Activated CD8-positive, alpha-beta memory T cell treated with anti-CD3 and anti-CD28 coated beads, Interleukin-2, amount 50 U/mL, for 1 hour (primary cell): ENCODE measurements around the gene FRMD4A.
"Not testable (repeated sequence)": the region's sequence is repeated elsewhere in the genome, so short reads cannot be mapped to it uniquely, and the experiment has no call there.

Experiments used
- DNase-seq: peaks from one replicate; pipeline ENCODE4 v3.0.0-alpha.2; 2020; ENCODE audit errors: extremely low read depth

Gene FRMD4A

GRCh38 chr10:13984647-13985155 is 346.0 kb downstream of the FRMD4A start:
- no peak for DNase-seq

GRCh38 chr10:13983035-13983434 is 347.7 kb downstream of the FRMD4A start:
- DNase-seq = no peak

- DNase-seq = no peak
Measured at GRCh38 chr10:13978533-13979115, 352.1 kb downstream of the FRMD4A start.

DNA sequence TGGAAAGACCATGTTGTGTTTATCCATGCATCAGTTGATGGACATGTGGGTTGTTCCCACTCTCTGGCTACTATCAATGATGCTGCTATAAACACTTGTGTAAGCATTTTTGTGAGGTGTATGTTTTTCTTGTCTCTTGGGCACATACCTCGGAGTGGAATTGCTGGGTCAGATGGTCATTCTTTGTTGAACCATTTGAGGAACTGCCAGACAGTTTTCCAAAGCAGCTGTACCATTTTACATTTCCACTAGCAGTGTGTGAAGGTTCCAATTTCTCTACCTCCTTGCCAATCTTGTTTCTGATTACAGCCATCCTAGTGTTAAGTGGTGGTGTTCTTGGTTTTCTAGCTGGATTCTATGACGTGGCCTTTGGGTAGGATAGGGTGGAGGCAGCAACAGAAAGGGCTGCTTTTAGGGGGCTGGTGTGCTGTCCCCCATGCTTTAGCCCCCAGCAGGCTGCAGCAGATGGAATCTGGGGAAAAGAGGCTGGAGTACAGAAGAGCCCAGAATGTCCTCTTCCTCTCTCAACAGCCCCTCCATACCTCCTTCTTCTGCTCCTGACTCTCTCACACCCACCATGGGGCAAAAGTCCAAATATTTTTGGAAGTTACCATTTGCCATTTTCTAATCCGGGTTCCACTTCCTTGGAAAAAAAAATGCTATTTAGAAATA is 352.7 kb downstream of the FRMD4A start:
- no peak for DNase-seq

DNA sequence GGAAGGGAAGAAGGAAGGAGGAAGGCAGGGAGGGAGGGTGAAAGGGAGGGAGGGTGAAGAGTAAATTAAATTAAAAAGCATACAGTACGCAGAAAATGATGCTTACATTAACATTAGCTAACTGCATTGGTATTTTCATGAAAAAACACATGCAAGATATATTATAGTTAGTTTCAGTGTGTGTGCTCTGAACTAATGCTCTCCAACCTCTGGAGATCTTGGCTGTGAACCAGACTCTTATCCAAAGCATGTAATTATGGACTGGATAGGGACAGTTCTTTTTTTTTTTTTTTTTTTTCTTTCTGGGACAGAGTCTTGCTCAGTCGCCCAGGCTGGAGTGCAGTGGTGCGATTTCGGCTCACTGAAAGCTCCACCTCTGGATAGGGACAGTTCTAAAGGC is 357.0 kb downstream of the FRMD4A start:
- no peak for DNase-seq

- no peak for DNase-seq
Measured at GRCh38 chr10:13972609-13973008, 358.1 kb downstream of the FRMD4A start.

DNA sequence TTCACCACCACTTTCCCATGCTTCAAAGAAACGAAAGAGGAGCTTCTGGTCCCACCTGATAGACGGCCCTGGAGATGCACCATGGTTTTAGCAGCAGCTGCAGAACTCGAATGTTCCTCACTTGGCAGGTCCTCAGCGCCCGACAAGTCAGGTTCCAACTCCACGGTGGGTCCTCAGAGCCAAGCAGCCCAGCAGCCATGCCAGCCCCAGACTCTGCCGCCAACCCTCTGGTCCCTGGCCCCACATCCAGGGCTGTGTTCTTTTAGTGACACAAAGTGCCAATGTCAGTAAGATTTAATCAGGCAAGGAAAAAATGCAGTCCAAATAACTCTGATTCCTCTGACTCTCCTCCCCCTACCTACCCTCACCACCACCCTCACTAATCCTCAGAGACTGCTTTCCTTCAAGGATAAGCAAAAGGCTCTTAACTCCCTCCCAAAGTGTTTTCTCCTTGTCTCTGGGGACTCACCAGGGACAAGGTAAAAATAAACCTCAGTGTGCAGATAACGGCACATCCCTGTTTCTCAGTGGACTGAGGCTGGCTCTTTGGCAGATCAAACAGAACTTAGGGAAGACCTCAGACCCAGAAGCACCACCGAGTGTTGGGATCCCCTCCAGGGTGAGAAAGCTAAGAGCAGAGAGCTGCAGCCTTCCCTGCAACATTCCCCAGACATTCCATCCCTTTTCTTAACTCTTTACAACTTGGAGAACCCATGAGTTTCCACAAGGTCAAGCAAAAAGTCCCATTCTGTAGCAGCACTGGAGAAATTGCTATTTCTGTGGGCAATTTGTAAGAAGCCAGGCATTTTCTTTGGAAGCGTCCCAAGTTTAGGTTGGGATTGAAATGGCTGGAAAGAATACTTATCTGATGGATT is 358.9 kb downstream of the FRMD4A start:
- no peak for DNase-seq

GRCh38 chr10:13970957-13971353 is 359.8 kb downstream of the FRMD4A start:
- no peak for DNase-seq

DNA sequence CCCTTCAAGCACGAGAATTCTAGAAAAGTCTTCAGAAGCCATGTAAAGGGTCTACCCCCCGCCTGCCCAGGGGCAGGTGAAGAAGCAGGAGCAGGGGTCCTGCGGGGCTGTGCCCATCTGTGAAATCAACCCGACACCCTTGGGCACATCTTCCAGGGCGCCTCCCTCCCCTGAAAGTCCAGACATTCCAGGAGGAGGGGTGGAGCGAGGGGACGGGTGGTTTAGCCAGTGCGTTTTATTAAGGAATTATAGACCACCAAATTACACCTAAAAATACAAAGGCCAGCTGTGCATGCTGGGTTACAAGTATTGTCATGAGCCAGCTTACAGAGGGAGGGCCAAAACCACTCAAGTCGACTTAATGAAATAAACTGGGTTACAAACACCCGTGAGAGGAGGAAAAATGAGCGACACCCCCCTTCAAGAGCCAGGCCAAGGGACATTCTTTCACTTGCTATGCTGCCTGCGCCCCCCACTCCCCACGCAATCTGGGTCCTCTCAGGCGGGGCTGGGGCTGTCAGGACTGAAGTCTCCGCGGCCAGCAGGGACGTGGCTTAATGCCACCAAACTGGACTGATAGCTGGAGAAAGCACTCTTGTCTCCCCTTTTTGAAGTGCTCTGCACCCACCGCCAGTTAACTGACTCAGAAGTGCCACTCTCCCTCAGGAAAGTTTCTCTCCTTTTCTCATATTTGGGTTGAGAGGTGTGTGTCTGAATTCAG is 360.3 kb downstream of the FRMD4A start:
- DNase-seq = no peak

DNA sequence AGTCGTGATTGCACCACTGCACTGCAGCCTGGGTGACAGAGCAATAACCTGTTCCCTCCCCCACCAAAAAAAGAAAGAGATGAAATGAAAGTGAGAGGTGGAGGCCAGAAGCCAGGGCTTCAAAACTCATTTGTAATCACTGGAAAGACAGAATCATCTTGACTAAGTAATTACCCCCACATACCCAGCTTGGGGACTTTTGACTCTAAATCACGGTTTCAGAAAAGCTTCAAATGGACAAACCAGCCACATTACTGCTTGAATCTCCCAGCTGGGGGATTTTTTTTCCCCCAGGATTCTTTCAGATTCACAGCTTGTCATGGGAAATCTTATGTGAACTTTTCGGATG is 361.0 kb downstream of the FRMD4A start:
- no peak for DNase-seq

GRCh38 chr10:13969118-13969791 is 361.5 kb downstream of the FRMD4A start:
- DNase-seq = no peak

- DNase-seq = no peak
Measured at GRCh38 chr10:13961853-13962252, 368.9 kb downstream of the FRMD4A start.

DNA sequence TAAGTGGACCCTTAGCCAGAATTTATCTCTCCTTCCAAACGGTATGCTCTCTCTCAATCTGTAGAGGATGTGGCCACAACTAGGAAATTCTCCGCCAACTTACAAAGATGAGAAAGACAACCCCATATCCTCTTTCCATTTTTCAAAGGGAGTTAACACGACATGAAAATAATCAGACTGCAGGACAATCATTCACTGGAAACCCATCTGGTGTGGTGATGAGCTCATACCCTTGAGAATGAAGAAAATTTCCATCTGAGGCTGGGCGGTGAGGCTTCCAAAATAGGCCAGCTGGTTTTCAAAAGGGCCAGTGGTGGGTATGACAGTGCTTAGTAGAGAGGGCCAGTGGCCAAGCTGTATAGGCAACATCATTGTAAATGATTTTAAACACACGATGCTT is 369.6 kb downstream of the FRMD4A start:
- no peak for DNase-seq

DNA sequence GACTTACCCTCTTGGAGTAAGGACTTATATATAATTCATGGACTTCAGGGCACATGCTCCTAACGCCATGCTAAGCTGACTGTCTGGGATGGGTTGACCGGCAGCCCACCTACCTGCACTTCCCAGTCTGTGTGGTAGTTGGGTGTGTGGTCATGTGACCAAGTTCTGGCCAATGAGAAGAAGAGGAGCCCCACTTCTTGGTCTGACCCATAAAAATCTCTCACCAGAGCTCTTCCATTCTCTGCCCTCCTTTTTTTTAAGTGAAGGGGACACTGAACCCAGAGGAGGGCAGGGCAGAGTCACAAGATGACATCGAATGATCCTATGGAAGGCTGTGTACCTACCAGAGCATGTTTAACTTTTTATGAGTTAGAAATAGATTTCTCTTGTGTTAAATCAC is 370.1 kb downstream of the FRMD4A start:
- no peak for DNase-seq

DNA sequence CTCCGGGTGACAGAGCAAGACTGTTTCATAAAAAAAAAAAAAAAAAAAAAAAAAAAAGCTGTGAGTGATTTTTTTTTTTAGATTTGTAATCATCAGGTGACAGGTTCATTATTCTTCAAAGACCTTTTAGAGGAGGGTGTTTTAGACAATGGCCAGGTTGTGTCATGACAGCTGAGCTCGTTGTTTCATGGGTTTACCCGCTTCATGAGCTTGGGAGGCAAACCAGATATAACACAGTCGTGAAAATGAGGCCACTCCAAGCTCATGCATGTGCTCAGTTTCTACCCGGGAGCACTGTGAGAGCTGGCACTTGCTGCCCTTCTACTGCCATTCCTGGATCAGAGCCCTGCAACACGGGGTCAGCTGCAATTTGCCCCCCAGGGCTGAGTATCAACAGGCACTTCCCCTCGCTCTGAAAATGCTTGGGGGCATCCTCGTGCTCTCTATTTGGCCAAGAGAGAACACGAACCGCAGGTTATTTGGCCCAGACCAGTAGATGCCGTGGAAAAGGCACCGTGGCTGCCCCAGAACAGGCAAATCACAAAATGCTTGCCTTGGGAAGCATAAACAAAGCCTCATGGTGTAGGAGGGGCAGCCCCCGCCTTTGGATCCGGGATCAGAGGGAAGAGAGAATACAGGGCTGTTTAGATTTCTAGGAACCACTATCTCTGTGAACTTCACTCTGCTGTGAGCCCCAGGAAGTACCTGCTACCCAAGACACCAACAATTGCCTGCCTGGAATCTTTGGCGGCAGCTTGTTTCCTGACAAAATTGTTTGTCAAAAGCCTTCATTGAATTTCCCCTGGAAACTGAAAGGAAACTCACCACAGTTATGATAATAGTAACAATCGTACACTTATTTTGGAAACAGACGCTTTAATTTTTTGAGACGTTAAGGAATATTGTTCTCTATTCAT is 371.0 kb downstream of the FRMD4A start:
- no peak for DNase-seq

GRCh38 chr10:13957856-13958255 is 372.9 kb downstream of the FRMD4A start:
- no peak for DNase-seq

- no peak for DNase-seq
Measured at GRCh38 chr10:13956826-13957225, 373.9 kb downstream of the FRMD4A start.

- DNase-seq = no peak
Measured at GRCh38 chr10:13955409-13956068, 375.2 kb downstream of the FRMD4A start.

GRCh38 chr10:13954195-13954594 is 376.5 kb downstream of the FRMD4A start:
- DNase-seq = not testable (repeated sequence)

- DNase-seq = no peak
Measured at GRCh38 chr10:13953371-13953770, 377.4 kb downstream of the FRMD4A start.
